Measurements from ENCODE around the gene NAPSA.

NAPSA gene

DNA sequence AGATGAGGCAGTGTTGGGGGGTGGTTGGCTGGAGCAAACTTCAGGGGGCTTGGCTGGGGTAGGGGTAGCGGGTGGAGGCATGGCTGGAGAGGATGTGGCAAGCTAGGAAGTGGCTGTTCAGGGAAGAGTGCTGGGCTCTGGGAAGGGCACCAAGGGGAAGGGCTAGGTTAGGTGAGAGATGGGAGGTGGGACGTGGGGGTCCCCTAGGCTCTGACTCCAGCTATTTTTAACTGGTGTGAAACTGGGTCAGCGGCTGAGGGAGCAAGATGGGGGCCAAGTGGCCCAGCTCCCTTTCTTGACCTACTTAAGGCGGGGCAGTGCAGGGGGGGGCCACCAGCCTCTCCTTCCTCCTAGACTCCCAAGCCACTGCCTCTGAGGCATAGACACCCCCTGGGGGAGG is 43.6 kb downstream of the NAPSA start:
- no peak overlapping the region for H3K4ac ChIP-seq (ENCODE audit: low read depth, low read length)
- no CpG with 5 or more reads among the region's 4 CpGs for WGBS (ENCODE audit: extremely low coverage, insufficient coverage, insufficient read length)

DNA sequence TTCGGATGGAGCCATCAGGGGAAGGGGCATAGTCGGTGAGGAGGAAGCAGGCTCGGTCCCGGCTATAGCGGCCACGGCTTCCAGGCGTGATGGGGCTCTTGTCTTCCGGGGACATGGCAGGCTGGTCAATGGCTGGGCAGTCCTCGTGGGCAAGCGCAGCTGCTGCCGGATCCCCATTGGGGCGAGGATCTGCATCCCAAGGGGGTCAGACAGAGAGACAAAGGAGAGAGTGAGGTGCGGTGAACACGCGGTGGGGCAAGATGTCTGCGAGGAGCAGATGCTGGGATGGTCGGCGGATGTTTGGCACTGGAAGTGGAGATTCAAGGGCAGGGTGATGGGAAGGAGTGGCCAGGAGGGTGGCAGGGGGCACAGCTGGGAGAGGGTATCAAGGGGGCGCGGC is 44.8 kb downstream of the NAPSA start:
- Histone ChIP-seq H3K4me2 (ENCODE audit: low read length) (no peak overlapping the region), H3K23ac (ENCODE audit: low read length) (no peak overlapping the region), H3K4me1 (ENCODE audit: control insufficient read depth in 1 of 2, insufficient read depth in 2 of 2, low read length in 2 of 2) (peaks cover 6 to 8% of the 10 kb centered on the region in 2 experiments), H2BK12ac (ENCODE audit: low read length) (no peak overlapping the region), H3K27ac (ENCODE audit: low read depth, low read length) (no peak overlapping the region), H3K27me3 (ENCODE audit: insufficient read depth, low read length) (no peaks in the 10 kb centered on the region), H4K12ac (ENCODE audit: low read depth, low read length) (no peak overlapping the region), H3K9me3 (ENCODE audit: insufficient read depth, low read depth, low read length) (peaks cover 2% of the 10 kb centered on the region), H2AFZ (ENCODE audit: insufficient read depth, low read length, poor library complexity) (no peak overlapping the region), H2BK5ac (ENCODE audit: low read depth, low read length, poor library complexity) (no peak overlapping the region), H3K18ac (ENCODE audit: low read length) (no peak overlapping the region), H3K79me2 (ENCODE audit: control insufficient read depth, insufficient read depth, low read length, poor library complexity) (no peaks in the 10 kb centered on the region), H4K8ac (ENCODE audit: low read depth, low read length) (no peak overlapping the region), H3K4ac (ENCODE audit: low read depth, low read length) (no peak overlapping the region), H2BK120ac (ENCODE audit: insufficient read depth, low read length, poor library complexity) (no peak overlapping the region), H3K14ac (ENCODE audit: low read length) (no peak overlapping the region), H4K91ac (ENCODE audit: low read depth, low read length) (no peak overlapping the region), H3K9ac (ENCODE audit: low read length) (no peak overlapping the region), H3K36me3 (ENCODE audit: control insufficient read depth in 1 of 2, insufficient read depth in 2 of 2, low read length in 2 of 2) (peaks cover 44 to 60% of the 10 kb centered on the region in 2 experiments), H3K79me1 (ENCODE audit: low read length) (peaks cover 4% of the 10 kb centered on the region), H3K4me3 (ENCODE audit: low read depth, low read length) (no peak overlapping the region), H2AK5ac (ENCODE audit: low read length) (no peak overlapping the region)
- no peak for DNase-seq
- WGBS (ENCODE audit: extremely low coverage, insufficient coverage, insufficient read length), result no CpG with 5 or more reads among the region's 20 CpGs

More for the DNA sequence above, 43.6 kb downstream of the NAPSA start:
- H4K91ac ChIP-seq (ENCODE audit: low read depth, low read length), result no peak overlapping the region
- H3K4me3 ChIP-seq (ENCODE audit: low read depth, low read length), result no peak overlapping the region
- H3K14ac ChIP-seq (ENCODE audit: low read length), result no peak overlapping the region
- no peak overlapping the region for H2BK5ac ChIP-seq (ENCODE audit: low read depth, low read length, poor library complexity)
- H2BK12ac ChIP-seq (ENCODE audit: low read length), result no peak overlapping the region
- no peaks in the 10 kb centered on the region for H3K27me3 ChIP-seq (ENCODE audit: insufficient read depth, low read length)
- no peak overlapping the region for H3K27ac ChIP-seq (ENCODE audit: low read depth, low read length)
- H3K36me3 ChIP-seq (ENCODE audit: control insufficient read depth in 1 of 2, insufficient read depth in 2 of 2, low read length in 2 of 2), result peaks cover 44 to 60% of the 10 kb centered on the region in 2 experiments
- no peak overlapping the region for H3K18ac ChIP-seq (ENCODE audit: low read length)
- H2AK5ac ChIP-seq (ENCODE audit: low read length), result no peak overlapping the region
- H3K9me3 ChIP-seq (ENCODE audit: insufficient read depth, low read depth, low read length), result peaks cover 2% of the 10 kb centered on the region
- H3K4me1 ChIP-seq (ENCODE audit: control insufficient read depth in 1 of 2, insufficient read depth in 2 of 2, low read length in 2 of 2), result peaks cover 11 to 12% of the 10 kb centered on the region in 2 experiments
- no peak for DNase-seq
- no peaks in the 10 kb centered on the region for H3K79me2 ChIP-seq (ENCODE audit: control insufficient read depth, insufficient read depth, low read length, poor library complexity)
- H3K79me1 ChIP-seq (ENCODE audit: low read length), result no peaks in the 10 kb centered on the region
- H4K12ac ChIP-seq (ENCODE audit: low read depth, low read length), result no peak overlapping the region
- no peak overlapping the region for H2AFZ ChIP-seq (ENCODE audit: insufficient read depth, low read length, poor library complexity)
- no peak overlapping the region for H3K4me2 ChIP-seq (ENCODE audit: low read length)
- no peak overlapping the region for H3K9ac ChIP-seq (ENCODE audit: low read length)
- H4K8ac ChIP-seq (ENCODE audit: low read depth, low read length), result no peak overlapping the region
- no peak overlapping the region for H2BK120ac ChIP-seq (ENCODE audit: insufficient read depth, low read length, poor library complexity)
- no peak overlapping the region for H3K23ac ChIP-seq (ENCODE audit: low read length)

DNA sequence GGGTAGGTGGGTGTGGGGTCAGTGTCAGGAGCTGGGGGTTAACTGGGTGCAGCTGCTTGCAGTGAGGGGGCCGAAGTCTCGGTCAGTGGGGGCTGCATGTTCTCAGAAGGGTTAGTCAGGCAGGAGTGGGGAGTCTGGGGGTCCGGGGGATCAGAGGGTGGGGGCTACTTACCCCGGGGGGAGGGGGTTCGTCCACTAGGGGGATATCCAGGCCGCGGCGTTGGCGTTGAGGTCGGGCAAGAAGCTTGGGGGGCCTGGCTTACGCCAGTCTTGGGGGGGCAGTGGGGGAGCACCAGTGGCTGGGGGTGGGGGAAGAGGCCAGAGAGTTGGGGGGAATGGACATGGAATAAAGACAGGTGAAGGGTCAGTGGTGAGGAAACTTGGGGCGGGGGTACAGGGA is 45.4 kb downstream of the NAPSA start:
- H3K18ac ChIP-seq (ENCODE audit: low read length), result no peak overlapping the region
- no peak overlapping the region for H3K23ac ChIP-seq (ENCODE audit: low read length)
- H3K27me3 ChIP-seq (ENCODE audit: insufficient read depth, low read length), result no peaks in the 10 kb centered on the region
- H2AFZ ChIP-seq (ENCODE audit: insufficient read depth, low read length, poor library complexity), result no peak overlapping the region
- no peak overlapping the region for H3K27ac ChIP-seq (ENCODE audit: low read depth, low read length)
- H3K4me2 ChIP-seq (ENCODE audit: low read length), result no peak overlapping the region
- no peak overlapping the region for H3K4ac ChIP-seq (ENCODE audit: low read depth, low read length)
- no peak overlapping the region for H2AK5ac ChIP-seq (ENCODE audit: low read length)
- peaks cover 2% of the 10 kb centered on the region for H3K9me3 ChIP-seq (ENCODE audit: insufficient read depth, low read depth, low read length)
- no CpG with 5 or more reads among the region's 12 CpGs for WGBS (ENCODE audit: extremely low coverage, insufficient coverage, insufficient read length)
- H3K4me3 ChIP-seq (ENCODE audit: low read depth, low read length), result no peak overlapping the region
- no peak overlapping the region for H2BK12ac ChIP-seq (ENCODE audit: low read length)
- H2BK120ac ChIP-seq (ENCODE audit: insufficient read depth, low read length, poor library complexity), result no peak overlapping the region
- peaks cover 5% of the 10 kb centered on the region for H3K79me1 ChIP-seq (ENCODE audit: low read length)
- no peak overlapping the region for H3K9ac ChIP-seq (ENCODE audit: low read length)
- no peak for DNase-seq
- H4K8ac ChIP-seq (ENCODE audit: low read depth, low read length), result no peak overlapping the region
- peaks cover 5% of the 10 kb centered on the region in 2 experiments for H3K4me1 ChIP-seq (ENCODE audit: control insufficient read depth in 1 of 2, insufficient read depth in 2 of 2, low read length in 2 of 2)
- H3K79me2 ChIP-seq (ENCODE audit: control insufficient read depth, insufficient read depth, low read length, poor library complexity), result no peaks in the 10 kb centered on the region
- no peak overlapping the region for H4K91ac ChIP-seq (ENCODE audit: low read depth, low read length)
- H3K36me3 ChIP-seq (ENCODE audit: control insufficient read depth in 1 of 2, insufficient read depth in 2 of 2, low read length in 2 of 2), result peaks cover 44 to 60% of the 10 kb centered on the region in 2 experiments
- H2BK5ac ChIP-seq (ENCODE audit: low read depth, low read length, poor library complexity), result no peak overlapping the region
- no peak overlapping the region for H3K14ac ChIP-seq (ENCODE audit: low read length)
- no peak overlapping the region for H4K12ac ChIP-seq (ENCODE audit: low read depth, low read length)

DNA sequence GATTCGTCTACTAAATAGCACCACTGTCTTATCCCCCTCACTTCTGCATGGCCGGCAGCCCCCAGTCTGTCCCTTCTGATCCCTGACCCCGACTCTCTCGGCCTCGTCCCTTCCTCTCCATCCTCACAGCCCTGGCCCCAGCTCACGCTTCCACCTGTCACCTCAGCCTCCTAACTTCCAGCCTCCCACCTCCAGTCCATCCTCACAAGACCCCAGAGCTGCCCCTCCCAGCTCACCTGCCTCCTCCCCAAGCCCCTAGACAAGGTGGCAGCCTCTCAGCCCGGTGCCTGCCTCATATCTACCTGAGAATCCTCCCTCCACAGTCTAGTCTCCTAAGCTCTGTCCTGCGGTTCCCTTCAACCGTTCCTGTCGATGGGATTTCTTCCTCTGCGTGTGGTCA is 46.3 kb downstream of the NAPSA start:
- no peak overlapping the region for H3K14ac ChIP-seq (ENCODE audit: low read length)
- no peak overlapping the region for H2AFZ ChIP-seq (ENCODE audit: insufficient read depth, low read length, poor library complexity)
- no peak overlapping the region for H3K4ac ChIP-seq (ENCODE audit: low read depth, low read length)
- no peak overlapping the region for H2BK12ac ChIP-seq (ENCODE audit: low read length)
- H3K4me2 ChIP-seq (ENCODE audit: low read length), result no peak overlapping the region
- H2BK5ac ChIP-seq (ENCODE audit: low read depth, low read length, poor library complexity), result no peak overlapping the region
- no peak overlapping the region for H3K4me3 ChIP-seq (ENCODE audit: low read depth, low read length)
- no peak overlapping the region for H3K23ac ChIP-seq (ENCODE audit: low read length)
- peaks cover 2% of the 10 kb centered on the region for H3K9me3 ChIP-seq (ENCODE audit: insufficient read depth, low read depth, low read length)
- H4K12ac ChIP-seq (ENCODE audit: low read depth, low read length), result no peak overlapping the region
- H3K79me2 ChIP-seq (ENCODE audit: control insufficient read depth, insufficient read depth, low read length, poor library complexity), result no peaks in the 10 kb centered on the region
- H3K27me3 ChIP-seq (ENCODE audit: insufficient read depth, low read length), result no peaks in the 10 kb centered on the region
- no peak overlapping the region for H2BK120ac ChIP-seq (ENCODE audit: insufficient read depth, low read length, poor library complexity)
- H3K4me1 ChIP-seq (ENCODE audit: control insufficient read depth in 1 of 2, insufficient read depth in 2 of 2, low read length in 2 of 2), result peaks cover 8 to 11% of the 10 kb centered on the region in 2 experiments
- no peak overlapping the region for H4K91ac ChIP-seq (ENCODE audit: low read depth, low read length)
- no peak overlapping the region for H2AK5ac ChIP-seq (ENCODE audit: low read length)
- no peak overlapping the region for H3K27ac ChIP-seq (ENCODE audit: low read depth, low read length)
- no peak overlapping the region for H3K9ac ChIP-seq (ENCODE audit: low read length)
- H4K8ac ChIP-seq (ENCODE audit: low read depth, low read length), result no peak overlapping the region
- WGBS (ENCODE audit: extremely low coverage, insufficient coverage, insufficient read length), result no CpG with 5 or more reads among the region's 11 CpGs
- no peak for DNase-seq
- peaks cover 8% of the 10 kb centered on the region for H3K79me1 ChIP-seq (ENCODE audit: low read length)
- H3K36me3 ChIP-seq (ENCODE audit: control insufficient read depth in 1 of 2, insufficient read depth in 2 of 2, low read length in 2 of 2), result peaks cover 44 to 56% of the 10 kb centered on the region in 2 experiments
- H3K18ac ChIP-seq (ENCODE audit: low read length), result no peak overlapping the region

Measured in trophoblast cell (in vitro differentiated cells and primary cell).